ENCODE results near the gene ABLIM1.

- TF ChIP-seq CTCF (IDR thresholded peaks at IDR 0.05) = no peak
- peak; percentile 23; the same call in 1 of the 2 replicates for TF ChIP-seq POLR2AphosphoS5 (IDR thresholded peaks at IDR 0.05; ENCODE audit: low read depth, low read length)
- TF ChIP-seq REST (IDR thresholded peaks at IDR 0.05; ENCODE audit: insufficient read depth in 1 of 2, low read depth in 2 of 2, low read length in 1 of 2) = no peak
- no peak for TF ChIP-seq SIN3A (IDR thresholded peaks at IDR 0.05; ENCODE audit: borderline replicate concordance, insufficient read depth, low read depth, low read length)
Measured at GRCh38 chr10:114474989-114475388, 183.1 kb downstream of the ABLIM1 start.

Data from Panc1 (cell line).